GM23338 (cell line): ENCODE results near the gene PPAN. TPM values are rescaled to one million over a fixed set of nuclear protein-coding genes. Genes with fewer than 3 reads are reported as not detected.

ENCODE experiments used
- ATAC-seq: fragments of 200-7000 bp; cut with Tn5 transposase; 3 replicates; pipeline ENCODE4 v1.9.1; 2020
- DNase-seq: peaks from one replicate; pipeline ENCODE4 v3.0.0-alpha.2; 2015; ENCODE audit warnings: low spot score
- H2AFZ ChIP-seq: fragments of 200-600 bp; sonication (generic); 2 replicates; pipeline ENCODE4 v1.8.0; 2016; ENCODE audit warnings: antibody characterized with exemption, mild to moderate bottlenecking, moderate library complexity
- H3F3A ChIP-seq: fragments of 200-600 bp; sonication (generic); replicated peaks from 2 replicates; pipeline ENCODE4 v1.8.0; 2017; ENCODE audit warnings: antibody characterized with exemption, mixed run types, low read depth
- H3K27ac ChIP-seq: fragments of 200-600 bp; sonication (generic); 2 replicates; pipeline ENCODE4 v1.6.1; 2016; ENCODE audit warnings: low read depth
- H3K27me3 ChIP-seq: fragments of 200-600 bp; sonication (generic); 2 replicates; pipeline ENCODE4 v1.8.0; 2016; ENCODE audit warnings: mild to moderate bottlenecking, mixed run types, moderate library complexity; ENCODE audit not compliant: insufficient read depth
- H3K36me3 ChIP-seq: fragments of 200-600 bp; sonication (generic); 2 replicates; pipeline ENCODE4 v1.8.0; 2016; ENCODE audit warnings: mild to moderate bottlenecking; ENCODE audit not compliant: insufficient read depth
- H3K4me1 ChIP-seq: fragments of 200-600 bp; sonication (generic); 2 replicates; pipeline ENCODE4 v1.8.0; 2016; ENCODE audit warnings: mild to moderate bottlenecking, moderate library complexity; ENCODE audit not compliant: insufficient read depth
- H3K4me2 ChIP-seq: fragments of 200-600 bp; sonication (generic); 2 replicates; pipeline ENCODE4 v1.7.1; 2017; ENCODE audit warnings: mixed run types
- H3K4me3 ChIP-seq: fragments of 200-600 bp; sonication (generic); 2 replicates; pipeline ENCODE4 v1.6.1; 2016; ENCODE audit warnings: mixed run types
- H3K79me2 ChIP-seq: fragments of 200-600 bp; sonication (generic); replicated peaks from 2 replicates; pipeline ENCODE4 v1.8.0; 2017; ENCODE audit warnings: mild to moderate bottlenecking; ENCODE audit not compliant: insufficient read depth
- H3K9me2 ChIP-seq: fragments of 200-600 bp; sonication (generic); 2 replicates; pipeline ENCODE4 v1.8.0; 2017; ENCODE audit not compliant: insufficient read depth
- H4K20me1 ChIP-seq: fragments of 200-600 bp; sonication (generic); replicated peaks from 2 replicates; pipeline ENCODE4 v1.8.0; 2017; ENCODE audit warnings: mild to moderate bottlenecking; ENCODE audit not compliant: insufficient read depth
- H3K27ac Mint-ChIP-seq: 2 replicates; pipeline ENCODE4 v1.8.0; 2020; ENCODE audit warnings: inconsistent platforms, mild to moderate bottlenecking, moderate library complexity, mixed read lengths
- H3K27me3 Mint-ChIP-seq: 3 replicates; pipeline ENCODE4 v1.8.0; 2022; ENCODE audit warnings: low read depth, mild to moderate bottlenecking, moderate library complexity, mixed read lengths, inconsistent platforms; ENCODE audit not compliant: insufficient read depth, poor library complexity
- H3K36me3 Mint-ChIP-seq: 3 replicates; pipeline ENCODE4 v1.8.0; 2021; ENCODE audit warnings: low read depth, mild to moderate bottlenecking, inconsistent platforms, moderate library complexity, mixed read lengths
- H3K4me1 Mint-ChIP-seq: 3 replicates; pipeline ENCODE4 v1.8.0; 2020; ENCODE audit warnings: mild to moderate bottlenecking, inconsistent platforms, mixed read lengths
- H3K4me3 Mint-ChIP-seq: 3 replicates; pipeline ENCODE4 v1.8.0; 2021; ENCODE audit warnings: moderate library complexity, mild to moderate bottlenecking, inconsistent platforms, mixed read lengths
- H3K9me3 Mint-ChIP-seq: 3 replicates; pipeline ENCODE4 v1.8.0; 2020; ENCODE audit warnings: moderate library complexity, mild to moderate bottlenecking, inconsistent platforms, mixed read lengths
- CREB1 ChIP-seq: fragments of 250-450 bp; sonication (Bioruptor Pico); IDR thresholded peaks from 2 replicates; pipeline ENCODE4 v1.5.0; 2020; ENCODE audit warnings: low read depth, mild to moderate bottlenecking, moderate library complexity
- CTCF ChIP-seq, 2 experiments: fragments of 200-600 bp in 1 of 2; sonication (generic) in 1 of 2; conservative IDR thresholded peaks; 2 replicates each; pipeline versions ENCODE4 v1.5.1 to v1.6.1; 2016 to 2017; ENCODE audit warnings: antibody characterized with exemption in 2 of 2, low read depth in 2 of 2, mild to moderate bottlenecking in 2 of 2, moderate library complexity in 1 of 2
- ETS1 ChIP-seq: IDR thresholded peaks from 2 replicates; pipeline ENCODE4 v1.6.1; 2016; ENCODE audit warnings: antibody characterized with exemption
- EZH2 ChIP-seq: fragments of 200-600 bp; sonication (generic); IDR thresholded peaks from one replicate; pipeline ENCODE4 v1.8.0; 2017; ENCODE audit warnings: antibody characterized with exemption, mild to moderate bottlenecking, low read depth; ENCODE audit not compliant: unreplicated experiment
- EZH2phosphoT487 ChIP-seq: fragments of 200-600 bp; sonication (generic); IDR thresholded peaks from one replicate; pipeline ENCODE4 v1.8.1; 2018; ENCODE audit warnings: antibody characterized with exemption; ENCODE audit not compliant: unreplicated experiment
- JUNB ChIP-seq: IDR thresholded peaks from one replicate; pipeline ENCODE4 v1.6.1; 2016; ENCODE audit warnings: antibody characterized with exemption; ENCODE audit not compliant: unreplicated experiment
- NANOG ChIP-seq: IDR thresholded peaks from 2 replicates; pipeline ENCODE4 v1.6.1; 2016; ENCODE audit warnings: antibody characterized with exemption, borderline replicate concordance
- POLR2AphosphoS5 ChIP-seq: IDR thresholded peaks from 2 replicates; pipeline ENCODE4 v1.6.1; 2016; ENCODE audit warnings: antibody characterized with exemption, low read depth
- REST ChIP-seq: IDR thresholded peaks from one replicate; pipeline ENCODE4 v1.6.1; 2018; ENCODE audit warnings: antibody characterized with exemption; ENCODE audit not compliant: unreplicated experiment
- STAT1 ChIP-seq: IDR thresholded peaks from one replicate; pipeline ENCODE4 v1.6.1; 2016; ENCODE audit warnings: antibody characterized with exemption; ENCODE audit not compliant: unreplicated experiment
- ZNF114 ChIP-seq: fragments of 250-450 bp; sonication (Bioruptor Pico); IDR thresholded peaks from 2 replicates; pipeline ENCODE4 v1.5.0; 2020; ENCODE audit warnings: mild to moderate bottlenecking, moderate library complexity
- ZNF331 ChIP-seq: fragments of 250-450 bp; sonication (Bioruptor Pico); IDR thresholded peaks from 2 replicates; pipeline ENCODE4 v1.5.0; 2020; ENCODE audit warnings: low read depth, mild to moderate bottlenecking, moderate library complexity
- ZNF462 ChIP-seq: fragments of 250-450 bp; sonication (Bioruptor Pico); IDR thresholded peaks from 2 replicates; pipeline ENCODE4 v1.5.0; 2020; ENCODE audit warnings: mild to moderate bottlenecking, moderate library complexity
- polyA plus RNA-seq: library from polyadenylated mRNA; unstranded; fragments of >200 nt; fragmentation: Nextera tagmentation; extraction: Ambion mirVana; gene quantifications from 2 replicates; pipeline ENCODE4 v1.2.1, GENCODE V29; 2016
- total RNA-seq: library from RNA; depleted of rRNA; stranded (reverse); fragments of >200 nt; shearing (Covaris generic); gene quantifications from 2 replicates; pipeline ENCODE4 v1.2.3, GENCODE V29; 2014

PPAN gene
- total and polyA plus RNA-seq, 2 experiments from 2014 or later = 71.8 to 81.9 TPM

GRCh38 chr19:10126213-10126639, 20.1 kb downstream of the PPAN start:
- Histone ChIP-seq H3F3A (0 out of 2 replicates have a peak, but pooled peaks cover 2% of the 10 kb centered on the region), H3K4me3 (no peak overlapping the region), H3K27ac (no peak overlapping the region), H3K9me2 (no peaks in the 10 kb centered on the region), H3K4me2 (no peak overlapping the region), H2AFZ (no peak overlapping the region), H3K27me3 (no peaks in the 10 kb centered on the region), H3K36me3 (peaks cover 5% of the 10 kb centered on the region; the same call in 1 of the 2 replicates), H4K20me1 (no peaks in the 10 kb centered on the region), H3K79me2 (no peaks in the 10 kb centered on the region), H3K4me1 (no peaks in the 10 kb centered on the region)
- ATAC-seq (no peak), DNase-seq (no peak)
- Mint-ChIP-seq H3K27me3 (peaks cover 5% of the 10 kb centered on the region), H3K4me1 (no peaks in the 10 kb centered on the region), H3K4me3 (no peak overlapping the region), H3K27ac (no peak overlapping the region), H3K36me3 (peaks cover 15% of the 10 kb centered on the region), H3K9me3 (no peaks in the 10 kb centered on the region; the same call in 2 of the 3 replicates)
- TF ChIP-seq EZH2 (no peak), CREB1 (CRISPR knock-in tag) (no peak), ETS1 (no peak), POLR2AphosphoS5 (no peak), ZNF462 (CRISPR knock-in tag) (no peak), EZH2phosphoT487 (no peak), JUNB (no peak), ZNF331 (CRISPR knock-in tag) (no peak), NANOG (no peak), REST (no peak), STAT1 (no peak), ZNF114 (CRISPR knock-in tag) (no peak), CTCF (conservative IDR thresholded peaks at IDR 0.05; ENCODE audit: low read depth in 2 of 2) (no peak)
